ENCODE measurements around the gene ATP6V0D1.
A peak's percentile ranks its signal among the peaks of the same experiment; 100 is the strongest.

The ATP6V0D1 gene

DNA sequence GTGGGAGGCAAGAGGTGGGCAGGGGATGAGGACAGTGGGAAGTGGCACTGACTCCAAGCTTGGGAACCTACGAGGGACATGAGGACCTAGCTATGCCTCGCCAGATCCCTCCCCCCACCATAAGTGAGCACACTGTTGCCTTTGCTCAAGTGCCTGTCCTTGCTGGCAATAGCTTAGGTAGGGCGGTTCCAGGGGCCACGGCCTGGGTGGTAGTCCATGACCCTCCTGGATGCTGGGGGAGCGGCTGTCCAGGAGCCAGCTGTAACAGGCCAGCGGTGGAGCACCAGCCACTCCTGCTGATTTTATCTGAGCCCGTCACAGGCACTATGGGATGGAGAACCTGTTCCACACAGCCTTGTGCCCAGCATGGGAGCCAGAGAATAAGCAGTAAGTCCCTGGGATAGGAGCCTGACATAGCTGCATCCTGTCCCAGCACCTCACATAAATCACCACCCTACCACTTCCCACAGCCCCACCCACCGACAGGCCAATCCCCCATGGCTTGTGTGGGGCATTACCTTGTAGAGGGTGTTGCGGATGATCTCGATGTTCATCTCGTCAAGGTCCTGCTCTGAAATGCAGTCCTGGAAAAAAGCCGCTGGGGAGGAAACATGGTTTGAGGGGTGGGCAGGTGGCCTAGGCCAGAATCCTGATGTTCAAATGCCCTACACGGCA, 38.2 kb downstream of the ATP6V0D1 start:
- TF ChIP-seq HOXC10 (CRISPR knock-in tag; IDR thresholded peaks at IDR 0.05) (no peak), SCRT2 (tag by site-specific recombination; IDR thresholded peaks at IDR 0.05) (peak; percentile 27; the same call in 1 of the 2 replicates), EGR2 (tag by site-specific recombination; IDR thresholded peaks at IDR 0.05; ENCODE audit: low read depth) (0 out of 2 replicates have a peak, but pooled peaks have one; percentile 50), ZIC2 (tag by site-specific recombination; IDR thresholded peaks at IDR 0.05) (0 out of 2 replicates have a peak, but pooled peaks have one; percentile 28)
- TF ChIP-seq, protein P1, sequence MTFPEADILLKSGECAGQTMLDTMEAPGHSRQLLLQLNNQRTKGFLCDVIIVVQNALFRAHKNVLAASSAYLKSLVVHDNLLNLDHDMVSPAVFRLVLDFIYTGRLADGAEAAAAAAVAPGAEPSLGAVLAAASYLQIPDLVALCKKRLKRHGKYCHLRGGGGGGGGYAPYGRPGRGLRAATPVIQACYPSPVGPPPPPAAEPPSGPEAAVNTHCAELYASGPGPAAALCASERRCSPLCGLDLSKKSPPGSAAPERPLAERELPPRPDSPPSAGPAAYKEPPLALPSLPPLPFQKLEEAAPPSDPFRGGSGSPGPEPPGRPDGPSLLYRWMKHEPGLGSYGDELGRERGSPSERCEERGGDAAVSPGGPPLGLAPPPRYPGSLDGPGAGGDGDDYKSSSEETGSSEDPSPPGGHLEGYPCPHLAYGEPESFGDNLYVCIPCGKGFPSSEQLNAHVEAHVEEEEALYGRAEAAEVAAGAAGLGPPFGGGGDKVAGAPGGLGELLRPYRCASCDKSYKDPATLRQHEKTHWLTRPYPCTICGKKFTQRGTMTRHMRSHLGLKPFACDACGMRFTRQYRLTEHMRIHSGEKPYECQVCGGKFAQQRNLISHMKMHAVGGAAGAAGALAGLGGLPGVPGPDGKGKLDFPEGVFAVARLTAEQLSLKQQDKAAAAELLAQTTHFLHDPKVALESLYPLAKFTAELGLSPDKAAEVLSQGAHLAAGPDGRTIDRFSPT (tag by site-specific recombination; IDR thresholded peaks at IDR 0.05): no peak
- Histone ChIP-seq H3K4me3 (ENCODE audit: low read depth, low read length) (no peak overlapping the region), H3K9me3 (ENCODE audit: control insufficient read depth, insufficient read depth, low read depth, low read length) (no peaks in the 10 kb centered on the region), H3K36me3 (ENCODE audit: control insufficient read depth in 2 of 2, insufficient read depth in 1 of 2, low read length in 2 of 2) (peaks cover 0 to 81% of the 10 kb centered on the region in 2 experiments; a peak in 1 of 3 replicates), H3K4me1 (ENCODE audit: control insufficient read depth, insufficient read depth, low read length) (no peaks in the 10 kb centered on the region), H3K27ac (ENCODE audit: extremely low read depth, low read depth, low read length) (no peak overlapping the region)
- ChIA-PET POLR2A (interaction anchor here (0.6 to 1.6 kb wide), 2 partner anchors 11 to 12 kb away, joined by 3 to 6 read pairs; partner anchors contain the start of gene HSD11B2), CTCF (interaction anchor here (1.2 to 1.7 kb wide), 2 partner anchors 14 to 16 kb away, joined by 3 to 12 read pairs; no protein-coding TSS in a partner anchor)

DNA sequence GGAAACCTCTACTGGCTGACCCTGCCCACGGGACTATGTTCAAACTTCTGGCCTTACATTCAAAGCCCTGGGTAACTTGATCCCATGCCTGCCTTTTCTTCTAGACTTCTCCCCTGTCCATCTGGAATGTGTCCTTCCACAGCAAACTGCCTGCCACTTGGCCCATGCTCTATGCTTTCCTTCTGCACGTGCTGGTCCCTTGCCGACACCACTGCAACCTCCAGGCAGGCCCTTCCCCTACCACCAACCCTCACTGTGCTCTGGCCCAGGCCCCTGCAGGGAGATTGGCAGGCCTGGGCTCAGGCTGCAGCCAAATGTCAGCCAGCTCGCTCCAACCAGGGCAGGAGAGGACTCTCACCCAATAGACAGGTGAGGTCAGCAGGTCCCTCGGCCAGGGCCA, 39.0 kb downstream of the ATP6V0D1 start:
- H3K4me1 ChIP-seq (ENCODE audit: control insufficient read depth, insufficient read depth, low read length): no peaks in the 10 kb centered on the region
- H3K4me3 ChIP-seq (ENCODE audit: low read depth, low read length): no peak overlapping the region
- TF ChIP-seq, protein P2, sequence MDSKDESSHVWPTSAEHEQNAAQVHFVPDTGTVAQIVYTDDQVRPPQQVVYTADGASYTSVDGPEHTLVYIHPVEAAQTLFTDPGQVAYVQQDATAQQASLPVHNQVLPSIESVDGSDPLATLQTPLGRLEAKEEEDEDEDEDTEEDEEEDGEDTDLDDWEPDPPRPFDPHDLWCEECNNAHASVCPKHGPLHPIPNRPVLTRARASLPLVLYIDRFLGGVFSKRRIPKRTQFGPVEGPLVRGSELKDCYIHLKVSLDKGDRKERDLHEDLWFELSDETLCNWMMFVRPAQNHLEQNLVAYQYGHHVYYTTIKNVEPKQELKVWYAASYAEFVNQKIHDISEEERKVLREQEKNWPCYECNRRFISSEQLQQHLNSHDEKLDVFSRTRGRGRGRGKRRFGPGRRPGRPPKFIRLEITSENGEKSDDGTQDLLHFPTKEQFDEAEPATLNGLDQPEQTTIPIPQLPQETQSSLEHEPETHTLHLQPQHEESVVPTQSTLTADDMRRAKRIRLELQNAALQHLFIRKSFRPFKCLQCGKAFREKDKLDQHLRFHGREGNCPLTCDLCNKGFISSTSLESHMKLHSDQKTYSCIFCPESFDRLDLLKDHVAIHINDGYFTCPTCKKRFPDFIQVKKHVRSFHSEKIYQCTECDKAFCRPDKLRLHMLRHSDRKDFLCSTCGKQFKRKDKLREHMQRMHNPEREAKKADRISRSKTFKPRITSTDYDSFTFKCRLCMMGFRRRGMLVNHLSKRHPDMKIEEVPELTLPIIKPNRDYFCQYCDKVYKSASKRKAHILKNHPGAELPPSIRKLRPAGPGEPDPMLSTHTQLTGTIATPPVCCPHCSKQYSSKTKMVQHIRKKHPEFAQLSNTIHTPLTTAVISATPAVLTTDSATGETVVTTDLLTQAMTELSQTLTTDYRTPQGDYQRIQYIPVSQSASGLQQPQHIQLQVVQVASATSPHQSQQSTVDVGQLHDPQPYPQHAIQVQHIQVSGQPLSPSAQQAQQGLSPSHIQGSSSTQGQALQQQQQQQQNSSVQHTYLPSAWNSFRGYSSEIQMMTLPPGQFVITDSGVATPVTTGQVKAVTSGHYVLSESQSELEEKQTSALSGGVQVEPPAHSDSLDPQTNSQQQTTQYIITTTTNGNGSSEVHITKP (tag by site-specific recombination; IDR thresholded peaks at IDR 0.05): peak; percentile 46
- TF ChIP-seq ZNF214 (tag by site-specific recombination; IDR thresholded peaks at IDR 0.05; ENCODE audit: borderline replicate concordance) (no peak), YY1 (tag by site-specific recombination; IDR thresholded peaks at IDR 0.05) (no peak)
- TF ChIP-seq, protein P3, sequence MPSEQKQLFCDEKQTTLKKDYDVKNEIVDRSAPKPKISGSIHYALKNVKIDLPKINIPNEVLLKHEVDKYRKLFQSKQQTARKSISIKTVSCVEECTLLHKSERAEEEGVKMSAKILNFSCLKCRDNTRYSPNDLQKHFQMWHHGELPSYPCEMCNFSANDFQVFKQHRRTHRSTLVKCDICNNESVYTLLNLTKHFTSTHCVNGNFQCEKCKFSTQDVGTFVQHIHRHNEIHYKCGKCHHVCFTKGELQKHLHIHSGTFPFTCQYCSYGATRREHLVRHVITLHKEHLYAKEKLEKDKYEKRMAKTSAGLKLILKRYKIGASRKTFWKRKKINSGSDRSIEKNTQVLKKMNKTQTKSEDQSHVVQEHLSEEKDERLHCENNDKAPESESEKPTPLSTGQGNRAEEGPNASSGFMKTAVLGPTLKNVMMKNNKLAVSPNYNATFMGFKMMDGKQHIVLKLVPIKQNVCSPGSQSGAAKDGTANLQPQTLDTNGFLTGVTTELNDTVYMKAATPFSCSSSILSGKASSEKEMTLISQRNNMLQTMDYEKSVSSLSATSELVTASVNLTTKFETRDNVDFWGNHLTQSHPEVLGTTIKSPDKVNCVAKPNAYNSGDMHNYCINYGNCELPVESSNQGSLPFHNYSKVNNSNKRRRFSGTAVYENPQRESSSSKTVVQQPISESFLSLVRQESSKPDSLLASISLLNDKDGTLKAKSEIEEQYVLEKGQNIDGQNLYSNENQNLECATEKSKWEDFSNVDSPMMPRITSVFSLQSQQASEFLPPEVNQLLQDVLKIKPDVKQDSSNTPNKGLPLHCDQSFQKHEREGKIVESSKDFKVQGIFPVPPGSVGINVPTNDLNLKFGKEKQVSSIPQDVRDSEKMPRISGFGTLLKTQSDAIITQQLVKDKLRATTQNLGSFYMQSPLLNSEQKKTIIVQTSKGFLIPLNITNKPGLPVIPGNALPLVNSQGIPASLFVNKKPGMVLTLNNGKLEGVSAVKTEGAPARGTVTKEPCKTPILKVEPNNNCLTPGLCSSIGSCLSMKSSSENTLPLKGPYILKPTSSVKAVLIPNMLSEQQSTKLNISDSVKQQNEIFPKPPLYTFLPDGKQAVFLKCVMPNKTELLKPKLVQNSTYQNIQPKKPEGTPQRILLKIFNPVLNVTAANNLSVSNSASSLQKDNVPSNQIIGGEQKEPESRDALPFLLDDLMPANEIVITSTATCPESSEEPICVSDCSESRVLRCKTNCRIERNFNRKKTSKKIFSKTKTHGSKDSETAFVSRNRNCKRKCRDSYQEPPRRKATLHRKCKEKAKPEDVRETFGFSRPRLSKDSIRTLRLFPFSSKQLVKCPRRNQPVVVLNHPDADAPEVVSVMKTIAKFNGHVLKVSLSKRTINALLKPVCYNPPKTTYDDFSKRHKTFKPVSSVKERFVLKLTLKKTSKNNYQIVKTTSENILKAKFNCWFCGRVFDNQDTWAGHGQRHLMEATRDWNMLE (tag by site-specific recombination; conservative IDR thresholded peaks at IDR 0.05; ENCODE audit: low read depth): no peak
- H3K36me3 ChIP-seq (ENCODE audit: control insufficient read depth in 2 of 2, insufficient read depth in 1 of 2, low read length in 2 of 2): peaks cover 0 to 81% of the 10 kb centered on the region in 2 experiments; a peak in 1 of 3 replicates
- no peak overlapping the region for H3K27ac ChIP-seq (ENCODE audit: extremely low read depth, low read depth, low read length)
- ChIA-PET CTCF (interaction anchor here (0.8 to 2.2 kb wide), 3 partner anchors 9 to 15 kb away, joined by 3 to 9 read pairs (median 3); no protein-coding TSS in a partner anchor), POLR2A (interaction anchor here (0.6 kb wide), 2 partner anchors 10 kb away, joined by 3 to 6 read pairs; no protein-coding TSS in a partner anchor)
- no peaks in the 10 kb centered on the region for H3K9me3 ChIP-seq (ENCODE audit: control insufficient read depth, insufficient read depth, low read depth, low read length)
